Retinal pigment epithelial cell (primary cell): ENCODE data around the gene MFSD6.

Source experiments
- DNase-seq: peaks from one replicate; pipeline ENCODE4 v3.0.0-alpha.2; 2010; ENCODE audit warnings: low read depth
- H3K4me3 ChIP-seq: 2 replicates; pipeline ENCODE4 v1.5.1; 2011; ENCODE audit warnings: mild to moderate bottlenecking, low read length, control low read depth, moderate library complexity
- CTCF ChIP-seq: conservative IDR thresholded peaks from 2 replicates; pipeline ENCODE4 v1.5.1; 2011; ENCODE audit warnings: low read depth, low read length, control low read depth, inconsistent platforms

MFSD6 gene

GRCh38 chr2:190456833-190457232 is 48.7 kb downstream of the MFSD6 start:
- TF ChIP-seq CTCF = no peak
- no peak overlapping the region for H3K4me3 ChIP-seq
- no peak for DNase-seq

- TF ChIP-seq CTCF = no peak
- no peak for DNase-seq
- no peak overlapping the region for H3K4me3 ChIP-seq
These were observed 49.1 kb downstream of the MFSD6 start for GRCh38 chr2:190457256-190457655.

GRCh38 chr2:190458352-190459107 is 50.4 kb downstream of the MFSD6 start:
- no peak for TF ChIP-seq CTCF

GRCh38 chr2:190459881-190460280 is 51.7 kb downstream of the MFSD6 start:
- no peak overlapping the region for H3K4me3 ChIP-seq
- TF ChIP-seq CTCF = no peak
- no peak for DNase-seq

More at GRCh38 chr2:190458352-190459107, 50.4 kb downstream of the MFSD6 start:
- DNase-seq = no peak
- H3K4me3 ChIP-seq = no peak overlapping the region

GRCh38 chr2:190460487-190460886 is 52.3 kb downstream of the MFSD6 start:
- DNase-seq = no peak
- H3K4me3 ChIP-seq = no peak overlapping the region
- no peak for TF ChIP-seq CTCF

- TF ChIP-seq CTCF = no peak
- H3K4me3 ChIP-seq = no peak overlapping the region
- DNase-seq = no peak
These were observed 54.0 kb downstream of the MFSD6 start for GRCh38 chr2:190462181-190462580.

GRCh38 chr2:190462611-190463010 is 54.5 kb downstream of the MFSD6 start:
- TF ChIP-seq CTCF = no peak
- no peak for DNase-seq
- no peak overlapping the region for H3K4me3 ChIP-seq
